Astrocyte (in vitro differentiated cells and primary cell): ENCODE results near the gene TNFRSF4. TPM values are rescaled to one million over a fixed set of nuclear protein-coding genes. Genes with fewer than 3 reads are reported as not detected.

Experiments
- DNase-seq: peaks from one replicate; pipeline ENCODE4 v3.0.0-alpha.2; 2010; ENCODE audit warnings: low read depth
- FAIRE-seq: peaks from 2 replicates; lab custom pipeline; 2011; peaks lifted over from hg19 to GRCh38; lab: Jason Lieb, UNC
- H2AFZ ChIP-seq: 2 replicates; pipeline ENCODE4 v1.6.0; 2012; ENCODE audit warnings: low read depth, low read length, inconsistent platforms
- H3K27ac ChIP-seq: 2 replicates; pipeline ENCODE4 v1.5.1; 2011; ENCODE audit warnings: low read depth, low read length, inconsistent platforms
- H3K27me3 ChIP-seq: 2 replicates; pipeline ENCODE4 v1.6.0; 2011; ENCODE audit warnings: low read length, inconsistent platforms; ENCODE audit not compliant: insufficient read depth
- H3K36me3 ChIP-seq: 2 replicates; pipeline ENCODE4 v1.5.1; 2011; ENCODE audit warnings: low read length, inconsistent platforms; ENCODE audit not compliant: insufficient read depth
- H3K4me1 ChIP-seq: 2 replicates; pipeline ENCODE4 v1.5.1; 2011; ENCODE audit warnings: low read length, inconsistent platforms; ENCODE audit not compliant: insufficient read depth
- H3K4me2 ChIP-seq: 2 replicates; pipeline ENCODE4 v1.6.0; 2012; ENCODE audit warnings: low read length, inconsistent platforms
- H3K4me3 ChIP-seq: 2 replicates; pipeline ENCODE4 v1.5.1; 2011; ENCODE audit warnings: low read depth, mild to moderate bottlenecking, low read length, inconsistent platforms; ENCODE audit not compliant: insufficient read depth
- H3K79me2 ChIP-seq: 2 replicates; pipeline ENCODE4 v1.6.0; 2012; ENCODE audit warnings: mild to moderate bottlenecking, low read length, inconsistent platforms; ENCODE audit not compliant: insufficient read depth
- H3K9ac ChIP-seq: 2 replicates; pipeline ENCODE4 v1.6.0; 2012; ENCODE audit warnings: mild to moderate bottlenecking, low read length, inconsistent platforms
- H3K9me3 ChIP-seq: 2 replicates; pipeline ENCODE4 v1.5.1; 2012; ENCODE audit warnings: low read depth, mild to moderate bottlenecking, low read length, inconsistent platforms; ENCODE audit not compliant: insufficient read depth
- H4K20me1 ChIP-seq: 2 replicates; pipeline ENCODE4 v1.6.0; 2012; ENCODE audit warnings: low read length, inconsistent platforms; ENCODE audit not compliant: insufficient read depth
- H3K27ac Mint-ChIP-seq: one replicate; pipeline ENCODE4 v1.8.0; 2021; ENCODE audit warnings: mild to moderate bottlenecking, mixed read lengths; ENCODE audit not compliant: unreplicated experiment
- H3K27me3 Mint-ChIP-seq: one replicate; pipeline ENCODE4 v1.8.0; 2021; ENCODE audit warnings: low read depth, mixed read lengths; ENCODE audit not compliant: unreplicated experiment
- H3K36me3 Mint-ChIP-seq: one replicate; pipeline ENCODE4 v1.8.0; 2021; ENCODE audit warnings: low read depth, mixed read lengths; ENCODE audit not compliant: unreplicated experiment
- H3K4me1 Mint-ChIP-seq: one replicate; pipeline ENCODE4 v1.8.0; 2021; ENCODE audit warnings: low read depth, mixed read lengths; ENCODE audit not compliant: unreplicated experiment
- H3K4me3 Mint-ChIP-seq: one replicate; pipeline ENCODE4 v1.8.0; 2021; ENCODE audit warnings: mild to moderate bottlenecking, moderate library complexity, mixed read lengths; ENCODE audit not compliant: unreplicated experiment
- H3K9me3 Mint-ChIP-seq: one replicate; pipeline ENCODE4 v1.8.0; 2021; ENCODE audit warnings: mild to moderate bottlenecking, mixed read lengths; ENCODE audit not compliant: unreplicated experiment
- EZH2 ChIP-seq: IDR thresholded peaks from 2 replicates; pipeline ENCODE4 v1.6.1; 2012; ENCODE audit warnings: mild to moderate bottlenecking, low read length, inconsistent platforms; ENCODE audit not compliant: insufficient read depth
- total RNA-seq: library from RNA; stranded (reverse); gene quantifications from 2 replicates; pipeline ENCODE4 v1.2.1, GENCODE V29; 2021
- TF ChIP-seq, protein P1 (sequence below): IDR thresholded peaks from 2 replicates; pipeline ENCODE4 v1.5.1; 2011; ENCODE audit warnings: low read depth, mild to moderate bottlenecking, inconsistent platforms, low read length, moderate library complexity; ENCODE audit not compliant: insufficient read depth

Gene TNFRSF4
- total RNA-seq, 1 donor from 2014 or later = 0.41 TPM

DNA sequence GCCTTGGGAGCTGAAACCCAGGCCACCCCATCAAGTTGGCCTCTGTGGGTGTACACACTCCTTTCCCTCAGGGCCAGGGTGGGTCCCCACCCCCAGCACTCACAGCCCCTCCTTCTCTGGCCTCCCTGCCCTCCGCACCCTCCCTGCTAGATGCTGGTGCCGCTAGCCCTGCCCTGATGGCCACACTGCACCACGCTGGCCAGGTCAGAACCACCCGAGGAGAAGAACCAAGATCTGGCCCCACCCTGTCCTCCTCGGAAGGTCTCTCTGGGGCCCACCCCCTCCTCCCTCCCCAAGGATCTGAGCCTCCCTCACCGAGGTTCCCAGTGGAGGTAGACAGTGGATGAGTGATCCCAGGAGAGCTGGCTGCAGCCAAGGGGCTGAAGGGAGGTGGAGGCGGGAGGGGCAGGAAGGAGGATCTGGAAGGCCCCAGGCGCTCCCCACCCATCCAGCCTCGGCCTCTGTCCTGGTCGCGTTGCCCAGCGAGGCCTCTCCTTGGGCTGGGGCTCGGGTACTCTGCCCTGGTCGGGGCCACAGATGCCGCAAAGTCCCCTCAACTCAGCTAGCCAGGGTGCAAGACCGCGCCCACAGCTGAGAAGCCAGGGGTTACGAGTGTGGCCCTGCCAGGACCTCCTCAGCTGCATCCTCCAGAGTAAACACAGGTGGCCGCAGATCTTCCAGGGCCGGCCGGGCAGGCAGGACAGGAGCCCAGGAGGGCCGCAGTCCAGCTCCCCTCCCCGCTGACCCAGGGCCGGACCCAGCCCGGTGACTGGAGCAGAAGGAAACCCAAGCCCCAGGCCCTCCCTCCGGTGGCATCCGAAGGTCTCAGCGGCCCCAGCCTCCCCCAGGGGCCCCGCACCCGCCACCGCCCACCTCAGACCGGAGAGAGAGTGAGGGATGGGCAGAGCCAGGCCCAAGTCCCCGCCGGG is 23.3 kb upstream of the TNFRSF4 start:
- Histone ChIP-seq H3K4me3 (no peak overlapping the region), H4K20me1 (peaks cover 17% of the 10 kb centered on the region), H3K9ac (no peak overlapping the region), H3K4me1 (no peaks in the 10 kb centered on the region), H3K27ac (no peak overlapping the region), H3K4me2 (no peak overlapping the region), H3K9me3 (peaks cover 9% of the 10 kb centered on the region), H3K27me3 (no peaks in the 10 kb centered on the region), H3K79me2 (peaks cover 26% of the 10 kb centered on the region), H2AFZ (no peak overlapping the region), H3K36me3 (no peaks in the 10 kb centered on the region)
- Mint-ChIP-seq H3K4me1 (peaks cover 6% of the 10 kb centered on the region), H3K4me3 (no peak overlapping the region), H3K27ac (no peak overlapping the region), H3K36me3 (no peaks in the 10 kb centered on the region), H3K27me3 (no peaks in the 10 kb centered on the region), H3K9me3 (peaks cover 2% of the 10 kb centered on the region)
- TF ChIP-seq, protein P1, sequence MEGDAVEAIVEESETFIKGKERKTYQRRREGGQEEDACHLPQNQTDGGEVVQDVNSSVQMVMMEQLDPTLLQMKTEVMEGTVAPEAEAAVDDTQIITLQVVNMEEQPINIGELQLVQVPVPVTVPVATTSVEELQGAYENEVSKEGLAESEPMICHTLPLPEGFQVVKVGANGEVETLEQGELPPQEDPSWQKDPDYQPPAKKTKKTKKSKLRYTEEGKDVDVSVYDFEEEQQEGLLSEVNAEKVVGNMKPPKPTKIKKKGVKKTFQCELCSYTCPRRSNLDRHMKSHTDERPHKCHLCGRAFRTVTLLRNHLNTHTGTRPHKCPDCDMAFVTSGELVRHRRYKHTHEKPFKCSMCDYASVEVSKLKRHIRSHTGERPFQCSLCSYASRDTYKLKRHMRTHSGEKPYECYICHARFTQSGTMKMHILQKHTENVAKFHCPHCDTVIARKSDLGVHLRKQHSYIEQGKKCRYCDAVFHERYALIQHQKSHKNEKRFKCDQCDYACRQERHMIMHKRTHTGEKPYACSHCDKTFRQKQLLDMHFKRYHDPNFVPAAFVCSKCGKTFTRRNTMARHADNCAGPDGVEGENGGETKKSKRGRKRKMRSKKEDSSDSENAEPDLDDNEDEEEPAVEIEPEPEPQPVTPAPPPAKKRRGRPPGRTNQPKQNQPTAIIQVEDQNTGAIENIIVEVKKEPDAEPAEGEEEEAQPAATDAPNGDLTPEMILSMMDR = no peak
- no peak for TF ChIP-seq EZH2
- no peak for DNase-seq
- no peak for FAIRE-seq

DNA sequence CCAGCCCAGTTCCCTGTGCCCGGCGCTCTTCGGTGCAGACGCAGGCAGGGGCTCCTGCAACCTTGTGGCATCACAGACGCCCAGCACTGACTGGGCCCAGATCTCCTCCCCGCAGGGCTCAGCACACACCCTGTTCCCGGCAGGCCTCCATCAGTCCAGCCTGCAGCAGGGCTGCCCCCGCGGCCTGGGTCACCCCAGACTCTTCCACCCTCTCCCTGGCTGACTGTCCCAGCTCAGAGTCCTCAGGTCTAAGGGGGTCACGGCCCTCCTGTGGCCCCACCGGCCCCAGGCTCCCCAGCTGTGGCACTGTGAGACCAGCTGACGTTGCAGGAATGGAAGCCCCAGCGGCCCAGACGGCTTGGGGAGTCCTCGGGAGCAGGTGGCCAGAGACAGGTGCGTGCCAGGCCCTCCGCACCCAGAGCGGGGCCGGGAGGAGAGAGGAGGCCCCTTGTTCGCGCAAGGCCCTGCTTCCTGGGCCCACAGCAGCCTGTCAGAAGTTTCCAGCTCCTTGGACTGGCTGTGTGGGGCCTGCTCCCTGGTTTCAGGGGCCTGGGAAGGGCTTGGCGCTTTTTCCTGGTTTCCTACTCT is 22.3 kb upstream of the TNFRSF4 start:
- Mint-ChIP-seq H3K4me1 (peaks cover 6% of the 10 kb centered on the region), H3K27ac (no peak overlapping the region), H3K4me3 (no peak overlapping the region), H3K9me3 (peaks cover 2% of the 10 kb centered on the region), H3K27me3 (no peaks in the 10 kb centered on the region), H3K36me3 (peaks cover 1% of the 10 kb centered on the region)
- Histone ChIP-seq H3K4me2 (no peak overlapping the region), H3K36me3 (no peaks in the 10 kb centered on the region), H3K79me2 (peaks cover 31% of the 10 kb centered on the region), H3K27me3 (no peaks in the 10 kb centered on the region), H3K4me3 (no peak overlapping the region), H3K9me3 (peaks cover 9% of the 10 kb centered on the region), H3K27ac (no peak overlapping the region), H4K20me1 (peaks cover 17% of the 10 kb centered on the region), H2AFZ (no peak overlapping the region), H3K4me1 (no peaks in the 10 kb centered on the region), H3K9ac (no peak overlapping the region)
- DNase-seq = no peak
- FAIRE-seq = no peak
- TF ChIP-seq, protein P1 = no peak
- TF ChIP-seq EZH2 = no peak
